Measurements from ENCODE around the gene TMEM231. TPM values are rescaled to one million over a fixed set of nuclear protein-coding genes. Genes with fewer than 3 reads are reported as not detected.

The TMEM231 gene
- total and polyA plus RNA-seq, 9 of the 15 experiments (the other 6 are each of a cell fraction or from before 2014, with no cell fraction given), result 1.6 to 27.6 (median 9.1) TPM

- peak; percentile 79 for TF ChIP-seq NCOA1 (IDR thresholded peaks at IDR 0.05; ENCODE audit: low read depth)
- TF ChIP-seq SRSF9 (IDR thresholded peaks at IDR 0.05; ENCODE audit: borderline replicate concordance, low read depth, low read length), result no peak
- no peak for TF ChIP-seq ZNF644 (tag; IDR thresholded peaks at IDR 0.05; ENCODE audit: low read depth)
- TF ChIP-seq CBFA2T3 (IDR thresholded peaks at IDR 0.05), result peak; percentile 90
- TF ChIP-seq NR3C1 (CRISPR knock-in tag; IDR thresholded peaks at IDR 0.05), result no peak
- no peak for TF ChIP-seq GATAD2B (IDR thresholded peaks at IDR 0.05; ENCODE audit: borderline replicate concordance)
- TF ChIP-seq MTF1 (CRISPR knock-in tag; IDR thresholded peaks at IDR 0.05; ENCODE audit: borderline replicate concordance), result no peak
- TF ChIP-seq, protein P1, sequence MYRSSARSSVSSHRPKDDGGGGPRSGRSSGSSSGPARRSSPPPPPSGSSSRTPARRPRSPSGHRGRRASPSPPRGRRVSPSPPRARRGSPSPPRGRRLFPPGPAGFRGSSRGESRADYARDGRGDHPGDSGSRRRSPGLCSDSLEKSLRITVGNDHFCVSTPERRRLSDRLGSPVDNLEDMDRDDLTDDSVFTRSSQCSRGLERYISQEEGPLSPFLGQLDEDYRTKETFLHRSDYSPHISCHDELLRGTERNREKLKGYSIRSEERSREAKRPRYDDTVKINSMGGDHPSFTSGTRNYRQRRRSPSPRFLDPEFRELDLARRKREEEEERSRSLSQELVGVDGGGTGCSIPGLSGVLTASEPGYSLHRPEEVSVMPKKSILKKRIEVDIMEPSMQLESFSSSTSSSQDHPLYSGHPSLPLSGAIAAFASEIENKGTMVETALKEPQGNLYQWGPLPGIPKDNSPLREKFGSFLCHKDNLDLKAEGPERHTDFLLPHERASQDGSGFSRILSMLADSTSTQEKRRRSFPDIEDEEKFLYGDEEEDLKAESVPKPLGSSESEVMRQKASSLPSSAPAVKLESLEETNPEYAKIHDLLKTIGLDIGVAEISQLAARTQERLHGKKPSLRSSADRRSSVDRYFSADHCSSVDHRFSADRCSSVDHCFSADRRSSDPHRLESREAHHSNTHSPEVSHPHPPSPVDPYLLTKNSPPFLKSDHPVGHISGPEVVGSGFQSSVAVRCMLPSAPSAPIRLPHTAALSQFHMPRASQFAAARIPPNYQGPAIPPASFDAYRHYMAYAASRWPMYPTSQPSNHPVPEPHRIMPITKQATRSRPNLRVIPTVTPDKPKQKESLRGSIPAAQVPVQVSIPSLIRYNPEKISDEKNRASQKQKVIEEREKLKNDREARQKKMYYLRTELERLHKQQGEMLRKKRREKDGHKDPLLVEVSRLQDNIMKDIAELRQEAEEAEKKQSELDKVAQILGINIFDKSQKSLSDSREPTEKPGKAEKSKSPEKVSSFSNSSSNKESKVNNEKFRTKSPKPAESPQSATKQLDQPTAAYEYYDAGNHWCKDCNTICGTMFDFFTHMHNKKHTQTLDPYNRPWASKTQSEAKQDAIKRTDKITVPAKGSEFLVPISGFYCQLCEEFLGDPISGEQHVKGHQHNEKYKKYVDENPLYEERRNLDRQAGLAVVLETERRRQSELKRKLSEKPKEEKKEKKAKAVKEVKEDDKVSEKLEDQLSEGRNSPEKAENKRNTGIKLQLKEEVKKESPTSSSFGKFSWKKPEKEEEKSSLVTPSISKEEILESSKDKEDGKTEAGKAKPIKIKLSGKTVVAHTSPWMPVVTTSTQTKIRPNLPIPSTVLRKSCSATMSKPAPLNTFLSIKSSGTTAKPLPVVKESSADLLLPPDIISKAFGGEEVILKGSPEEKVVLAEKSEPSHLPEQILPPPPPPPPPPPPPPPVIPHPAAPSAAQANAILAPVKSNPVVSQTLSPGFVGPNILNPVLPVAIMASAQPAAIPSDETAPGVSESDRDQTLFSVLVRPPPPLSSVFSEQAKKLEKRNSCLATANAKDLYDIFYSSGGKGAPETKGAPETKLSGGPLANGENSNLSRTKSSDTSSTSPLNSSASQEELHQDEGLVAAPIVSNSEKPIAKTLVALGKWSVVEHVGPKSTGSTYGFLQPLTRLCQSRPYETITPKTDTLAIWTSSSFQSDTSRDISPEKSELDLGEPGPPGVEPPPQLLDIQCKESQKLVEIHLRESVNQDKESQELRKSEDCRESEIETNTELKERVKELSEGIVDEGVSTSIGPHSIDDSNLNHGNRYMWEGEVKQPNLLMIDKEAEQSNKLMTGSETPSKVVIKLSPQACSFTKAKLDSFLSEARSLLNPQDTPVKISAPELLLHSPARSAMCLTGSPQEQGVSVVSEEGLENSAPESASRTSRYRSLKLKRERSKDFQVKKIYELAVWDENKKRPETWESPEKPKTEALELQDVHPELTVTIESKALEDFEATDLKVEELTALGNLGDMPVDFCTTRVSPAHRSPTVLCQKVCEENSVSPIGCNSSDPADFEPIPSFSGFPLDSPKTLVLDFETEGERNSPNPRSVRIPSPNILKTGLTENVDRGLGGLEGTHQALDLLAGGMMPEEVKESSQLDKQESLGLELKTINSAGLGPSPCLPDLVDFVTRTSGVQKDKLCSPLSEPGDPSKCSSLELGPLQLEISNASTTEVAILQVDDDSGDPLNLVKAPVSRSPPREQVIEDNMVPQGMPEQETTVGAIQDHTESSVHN (IDR thresholded peaks at IDR 0.05; ENCODE audit: borderline replicate concordance in 1 of 2, low read depth in 1 of 2), result no peak
- peak; percentile 90 to 93 for TF ChIP-seq KDM1A (IDR thresholded peaks at IDR 0.05)
- TF ChIP-seq ZNF695 (CRISPR knock-in tag; IDR thresholded peaks at IDR 0.05), result no peak
- TF ChIP-seq SLC30A9 (CRISPR knock-in tag; IDR thresholded peaks at IDR 0.05), result no peak
- TF ChIP-seq NFATC3 (IDR thresholded peaks at IDR 0.05), result no peak
- TF ChIP-seq SMARCA4 (IDR thresholded peaks at IDR 0.05), result peak; percentile 60; the same call in 1 of the 2 replicates
- no peak for TF ChIP-seq TFE3 (CRISPR knock-in tag; IDR thresholded peaks at IDR 0.05)
- TF ChIP-seq MCM5 (IDR thresholded peaks at IDR 0.05; ENCODE audit: low read depth), result no peak
- TF ChIP-seq LARP7 (IDR thresholded peaks at IDR 0.05), result no peak
- no peak for TF ChIP-seq ZNF134 (CRISPR knock-in tag; conservative IDR thresholded peaks at IDR 0.05)
- no peak for TF ChIP-seq HCFC1 (IDR thresholded peaks at IDR 0.05; ENCODE audit: low read depth, low read length)
- TF ChIP-seq BRD9 (IDR thresholded peaks at IDR 0.05; ENCODE audit: low read depth, partially characterized antibody), result no peak
- TF ChIP-seq BMI1 (IDR thresholded peaks at IDR 0.05; ENCODE audit: low read length), result no peak
- TF ChIP-seq ZNF277 (CRISPR knock-in tag; IDR thresholded peaks at IDR 0.05; ENCODE audit: borderline replicate concordance), result no peak
- no peak for TF ChIP-seq PHF20 (IDR thresholded peaks at IDR 0.05; ENCODE audit: partially characterized antibody)
Measured at GRCh38 chr16:75578212-75578611, 22.2 kb upstream of the TMEM231 start (continued).
